ENCODE results near the gene TMEM120B.

The TMEM120B gene

GRCh38 chr12:121806009-121806545 is 93.5 kb downstream of the TMEM120B start:
- Histone ChIP-seq H4K20me1 (ENCODE audit: insufficient read depth, low read length) (peaks cover 19% of the 10 kb centered on the region), H3K27me3 (ENCODE audit: low read depth, low read length) (no peaks in the 10 kb centered on the region), H3K36me3 (replicated peaks; ENCODE audit: low read depth, low read length) (peaks cover 37% of the 10 kb centered on the region), H3K27ac (ENCODE audit: low read length) (peak overlapping the region; percentile 24), H3K4me3 (ENCODE audit: low read length) (peak overlapping the region; percentile 95), H3K9ac (ENCODE audit: low read length) (peak overlapping the region; percentile 98), H3K4me2 (ENCODE audit: low read length) (peak overlapping the region; percentile 98), H2AFZ (ENCODE audit: low read depth, low read length) (no peak overlapping the region), H3K79me2 (ENCODE audit: low read length) (peaks cover 87% of the 10 kb centered on the region), H3K9me3 (ENCODE audit: insufficient read depth, low read length) (no peaks in the 10 kb centered on the region), H3K4me1 (ENCODE audit: low read length) (peaks cover 34% of the 10 kb centered on the region)
- no peak for TF ChIP-seq EZH2phosphoT487 (IDR thresholded peaks at IDR 0.05; ENCODE audit: low read depth)
- no peak for TF ChIP-seq CTCF (IDR thresholded peaks at IDR 0.05; ENCODE audit: low read depth, low read length)

GRCh38 chr12:121806546-121807423 is 94.2 kb downstream of the TMEM120B start:
- Histone ChIP-seq H3K36me3 (replicated peaks; ENCODE audit: low read depth, low read length) (peaks cover 43% of the 10 kb centered on the region), H3K79me2 (ENCODE audit: low read length) (peaks cover 87% of the 10 kb centered on the region), H4K20me1 (ENCODE audit: insufficient read depth, low read length) (peaks cover 27% of the 10 kb centered on the region), H3K9ac (ENCODE audit: low read length) (peak overlapping the region; percentile 98; the same call in 1 of the 2 replicates), H3K4me2 (ENCODE audit: low read length) (peak overlapping the region; percentile 98), H3K4me1 (ENCODE audit: low read length) (peaks cover 34% of the 10 kb centered on the region), H3K4me3 (ENCODE audit: low read length) (peak overlapping the region; percentile 95), H3K27me3 (ENCODE audit: low read depth, low read length) (no peaks in the 10 kb centered on the region), H3K27ac (ENCODE audit: low read length) (peak overlapping the region; percentile 28; the same call in 1 of the 2 replicates), H2AFZ (ENCODE audit: low read depth, low read length) (no peak overlapping the region), H3K9me3 (ENCODE audit: insufficient read depth, low read length) (no peaks in the 10 kb centered on the region)
- TF ChIP-seq EZH2phosphoT487 (IDR thresholded peaks at IDR 0.05; ENCODE audit: low read depth) (no peak), CTCF (IDR thresholded peaks at IDR 0.05; ENCODE audit: low read depth, low read length) (no peak)

GRCh38 chr12:121807642-121808347 is 95.2 kb downstream of the TMEM120B start:
- peaks cover 38% of the 10 kb centered on the region for H3K4me1 ChIP-seq (ENCODE audit: low read length)
- H3K9ac ChIP-seq (ENCODE audit: low read length), result no peak overlapping the region
- H3K27ac ChIP-seq (ENCODE audit: low read length), result peak overlapping the region; percentile 28; the same call in 1 of the 2 replicates
- no peak overlapping the region for H3K4me3 ChIP-seq (ENCODE audit: low read length)
- H3K9me3 ChIP-seq (ENCODE audit: insufficient read depth, low read length), result no peaks in the 10 kb centered on the region
- H4K20me1 ChIP-seq (ENCODE audit: insufficient read depth, low read length), result peaks cover 36% of the 10 kb centered on the region
- peak overlapping the region; percentile 2; the same call in 1 of the 2 replicates for H3K4me2 ChIP-seq (ENCODE audit: low read length)
- H3K79me2 ChIP-seq (ENCODE audit: low read length), result peaks cover 88% of the 10 kb centered on the region
- no peak overlapping the region for H2AFZ ChIP-seq (ENCODE audit: low read depth, low read length)
- peaks cover 50% of the 10 kb centered on the region for H3K36me3 ChIP-seq (replicated peaks; ENCODE audit: low read depth, low read length)
- TF ChIP-seq EZH2phosphoT487 (IDR thresholded peaks at IDR 0.05; ENCODE audit: low read depth) (no peak), CTCF (IDR thresholded peaks at IDR 0.05; ENCODE audit: low read depth, low read length) (no peak)
- H3K27me3 ChIP-seq (ENCODE audit: low read depth, low read length), result no peaks in the 10 kb centered on the region

- peaks cover 58% of the 10 kb centered on the region for H3K36me3 ChIP-seq (replicated peaks; ENCODE audit: low read depth, low read length)
- H3K4me2 ChIP-seq (ENCODE audit: low read length), result no peak overlapping the region
Measured at GRCh38 chr12:121808623-121809022, 96.1 kb downstream of the TMEM120B start.

More at GRCh38 chr12:121808623-121809022, 96.1 kb downstream of the TMEM120B start:
- peaks cover 44% of the 10 kb centered on the region for H4K20me1 ChIP-seq (ENCODE audit: insufficient read depth, low read length)
- no peak overlapping the region for H3K27ac ChIP-seq (ENCODE audit: low read length)
- TF ChIP-seq EZH2phosphoT487 (IDR thresholded peaks at IDR 0.05; ENCODE audit: low read depth) (no peak), CTCF (IDR thresholded peaks at IDR 0.05; ENCODE audit: low read depth, low read length) (no peak)
- peaks cover 96% of the 10 kb centered on the region for H3K79me2 ChIP-seq (ENCODE audit: low read length)
- no peaks in the 10 kb centered on the region for H3K9me3 ChIP-seq (ENCODE audit: insufficient read depth, low read length)
- H3K4me1 ChIP-seq (ENCODE audit: low read length), result peaks cover 38% of the 10 kb centered on the region
- no peak overlapping the region for H2AFZ ChIP-seq (ENCODE audit: low read depth, low read length)
- H3K9ac ChIP-seq (ENCODE audit: low read length), result no peak overlapping the region
- H3K27me3 ChIP-seq (ENCODE audit: low read depth, low read length), result no peaks in the 10 kb centered on the region
- no peak overlapping the region for H3K4me3 ChIP-seq (ENCODE audit: low read length)

Data from OCI-LY3 (cell line).